ENCODE data around the gene CORIN.
"Not testable (repeated sequence)": the region's sequence is repeated elsewhere in the genome, so short reads cannot be mapped to it uniquely, and the experiment has no call there.

Gene CORIN

DNA sequence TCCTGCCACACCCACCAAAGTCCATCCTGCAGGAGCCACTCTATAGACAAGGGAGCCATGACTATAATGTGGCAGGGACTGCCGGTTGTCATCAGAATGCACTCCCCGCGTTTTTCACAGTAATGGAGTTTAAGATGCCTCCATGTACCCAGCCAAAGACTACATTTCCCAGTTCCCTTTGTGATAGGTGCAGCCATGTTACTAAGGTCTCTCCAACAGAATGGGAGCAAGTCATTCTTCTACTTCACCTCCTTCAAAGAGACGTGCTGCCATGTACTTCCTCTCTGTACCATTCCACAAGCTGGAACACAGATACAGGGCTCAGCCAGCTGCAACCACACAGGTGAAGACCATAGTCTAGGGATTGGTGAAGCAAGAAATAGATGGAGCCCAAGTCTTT, 126.7 kb downstream of the CORIN start (continued):
- TF ChIP-seq, protein P1, sequence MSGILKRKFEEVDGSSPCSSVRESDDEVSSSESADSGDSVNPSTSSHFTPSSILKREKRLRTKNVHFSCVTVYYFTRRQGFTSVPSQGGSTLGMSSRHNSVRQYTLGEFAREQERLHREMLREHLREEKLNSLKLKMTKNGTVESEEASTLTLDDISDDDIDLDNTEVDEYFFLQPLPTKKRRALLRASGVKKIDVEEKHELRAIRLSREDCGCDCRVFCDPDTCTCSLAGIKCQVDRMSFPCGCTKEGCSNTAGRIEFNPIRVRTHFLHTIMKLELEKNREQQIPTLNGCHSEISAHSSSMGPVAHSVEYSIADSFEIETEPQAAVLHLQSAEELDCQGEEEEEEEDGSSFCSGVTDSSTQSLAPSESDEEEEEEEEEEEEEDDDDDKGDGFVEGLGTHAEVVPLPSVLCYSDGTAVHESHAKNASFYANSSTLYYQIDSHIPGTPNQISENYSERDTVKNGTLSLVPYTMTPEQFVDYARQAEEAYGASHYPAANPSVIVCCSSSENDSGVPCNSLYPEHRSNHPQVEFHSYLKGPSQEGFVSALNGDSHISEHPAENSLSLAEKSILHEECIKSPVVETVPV (CRISPR knock-in tag; IDR thresholded peaks at IDR 0.05) = no peak
- no peak for TF ChIP-seq ZNF70 (CRISPR knock-in tag; IDR thresholded peaks at IDR 0.05)
- TF ChIP-seq, protein P2, sequence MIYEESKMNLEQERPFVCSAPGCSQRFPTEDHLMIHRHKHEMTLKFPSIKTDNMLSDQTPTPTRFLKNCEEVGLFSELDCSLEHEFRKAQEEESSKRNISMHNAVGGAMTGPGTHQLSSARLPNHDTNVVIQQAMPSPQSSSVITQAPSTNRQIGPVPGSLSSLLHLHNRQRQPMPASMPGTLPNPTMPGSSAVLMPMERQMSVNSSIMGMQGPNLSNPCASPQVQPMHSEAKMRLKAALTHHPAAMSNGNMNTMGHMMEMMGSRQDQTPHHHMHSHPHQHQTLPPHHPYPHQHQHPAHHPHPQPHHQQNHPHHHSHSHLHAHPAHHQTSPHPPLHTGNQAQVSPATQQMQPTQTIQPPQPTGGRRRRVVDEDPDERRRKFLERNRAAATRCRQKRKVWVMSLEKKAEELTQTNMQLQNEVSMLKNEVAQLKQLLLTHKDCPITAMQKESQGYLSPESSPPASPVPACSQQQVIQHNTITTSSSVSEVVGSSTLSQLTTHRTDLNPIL (CRISPR knock-in tag; IDR thresholded peaks at IDR 0.05; ENCODE audit: low read depth) = no peak
- TF ChIP-seq RARB (CRISPR knock-in tag; IDR thresholded peaks at IDR 0.05) = no peak
- TF ChIP-seq ARNTL (CRISPR knock-in tag; IDR thresholded peaks at IDR 0.05; ENCODE audit: borderline replicate concordance, low read depth) = no peak

DNA sequence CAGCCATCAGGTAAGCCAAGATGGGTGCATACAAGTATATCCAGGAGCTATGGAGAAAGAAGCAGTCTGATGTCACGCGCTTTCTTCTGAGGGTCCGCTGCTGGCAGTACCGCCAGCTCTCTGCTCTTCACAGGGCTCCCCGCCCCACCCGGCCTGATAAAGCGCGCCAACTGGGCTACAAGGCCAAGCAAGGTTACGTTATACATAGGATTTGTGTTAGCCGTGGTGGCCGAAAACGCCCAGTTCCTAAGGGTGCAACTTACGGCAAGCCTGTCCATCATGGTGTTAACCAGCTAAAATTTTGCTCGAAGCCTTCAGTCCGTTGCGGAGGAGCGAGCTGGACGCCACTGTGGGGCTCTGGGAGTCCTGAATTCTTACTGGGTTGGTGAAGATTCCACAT, 131.5 kb downstream of the CORIN start:
- ATAC-seq = not testable (repeated sequence)

DNA sequence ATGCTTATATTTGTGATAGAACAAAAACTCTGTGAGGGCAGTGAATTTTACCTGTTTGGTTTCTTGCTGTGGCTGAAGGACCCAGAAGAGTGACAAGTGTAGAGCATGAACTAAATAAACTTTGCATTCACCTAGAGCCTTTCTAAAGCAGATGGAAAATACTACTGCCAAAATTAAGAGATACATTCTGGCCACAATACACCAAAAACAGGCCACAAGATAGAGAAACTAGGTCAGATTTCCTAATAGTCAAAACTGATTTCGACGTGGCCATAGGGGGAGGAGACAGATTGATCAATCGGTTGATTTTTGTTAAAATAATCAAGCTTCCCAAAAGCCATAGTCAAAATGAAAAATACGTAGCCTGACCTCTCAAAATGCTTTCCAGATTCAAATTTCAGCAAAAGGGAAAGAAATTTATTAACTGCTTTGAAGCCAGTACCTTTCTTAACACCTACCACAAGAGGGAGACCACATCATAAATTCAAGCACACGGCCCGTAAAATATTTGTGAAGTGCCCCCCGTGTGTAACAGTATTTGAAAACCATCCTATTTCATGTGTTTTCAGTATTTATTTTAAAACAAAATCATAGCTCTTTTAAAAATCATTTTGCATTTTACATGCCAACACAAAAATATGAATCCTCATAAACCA, 132.4 kb downstream of the CORIN start:
- ATAC-seq = peak; percentile 55; the same call in 2 of the 3 replicates
- TF ChIP-seq, protein P3, sequence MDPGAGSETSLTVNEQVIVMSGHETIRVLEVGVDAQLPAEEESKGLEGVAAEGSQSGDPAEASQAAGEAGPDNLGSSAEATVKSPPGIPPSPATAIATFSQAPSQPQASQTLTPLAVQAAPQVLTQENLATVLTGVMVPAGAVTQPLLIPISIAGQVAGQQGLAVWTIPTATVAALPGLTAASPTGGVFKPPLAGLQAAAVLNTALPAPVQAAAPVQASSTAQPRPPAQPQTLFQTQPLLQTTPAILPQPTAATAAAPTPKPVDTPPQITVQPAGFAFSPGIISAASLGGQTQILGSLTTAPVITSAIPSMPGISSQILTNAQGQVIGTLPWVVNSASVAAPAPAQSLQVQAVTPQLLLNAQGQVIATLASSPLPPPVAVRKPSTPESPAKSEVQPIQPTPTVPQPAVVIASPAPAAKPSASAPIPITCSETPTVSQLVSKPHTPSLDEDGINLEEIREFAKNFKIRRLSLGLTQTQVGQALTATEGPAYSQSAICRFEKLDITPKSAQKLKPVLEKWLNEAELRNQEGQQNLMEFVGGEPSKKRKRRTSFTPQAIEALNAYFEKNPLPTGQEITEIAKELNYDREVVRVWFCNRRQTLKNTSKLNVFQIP (CRISPR knock-in tag; IDR thresholded peaks at IDR 0.05; ENCODE audit: borderline replicate concordance, low read depth) = no peak
- TF ChIP-seq ARNTL (CRISPR knock-in tag; IDR thresholded peaks at IDR 0.05; ENCODE audit: borderline replicate concordance, low read depth) = no peak
- TF ChIP-seq ZNF8 (CRISPR knock-in tag; IDR thresholded peaks at IDR 0.05) = no peak
- TF ChIP-seq, protein P1 (CRISPR knock-in tag; IDR thresholded peaks at IDR 0.05) = no peak
- TF ChIP-seq, protein P4, sequence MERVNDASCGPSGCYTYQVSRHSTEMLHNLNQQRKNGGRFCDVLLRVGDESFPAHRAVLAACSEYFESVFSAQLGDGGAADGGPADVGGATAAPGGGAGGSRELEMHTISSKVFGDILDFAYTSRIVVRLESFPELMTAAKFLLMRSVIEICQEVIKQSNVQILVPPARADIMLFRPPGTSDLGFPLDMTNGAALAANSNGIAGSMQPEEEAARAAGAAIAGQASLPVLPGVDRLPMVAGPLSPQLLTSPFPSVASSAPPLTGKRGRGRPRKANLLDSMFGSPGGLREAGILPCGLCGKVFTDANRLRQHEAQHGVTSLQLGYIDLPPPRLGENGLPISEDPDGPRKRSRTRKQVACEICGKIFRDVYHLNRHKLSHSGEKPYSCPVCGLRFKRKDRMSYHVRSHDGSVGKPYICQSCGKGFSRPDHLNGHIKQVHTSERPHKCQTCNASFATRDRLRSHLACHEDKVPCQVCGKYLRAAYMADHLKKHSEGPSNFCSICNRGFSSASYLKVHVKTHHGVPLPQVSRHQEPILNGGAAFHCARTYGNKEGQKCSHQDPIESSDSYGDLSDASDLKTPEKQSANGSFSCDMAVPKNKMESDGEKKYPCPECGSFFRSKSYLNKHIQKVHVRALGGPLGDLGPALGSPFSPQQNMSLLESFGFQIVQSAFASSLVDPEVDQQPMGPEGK (CRISPR knock-in tag; IDR thresholded peaks at IDR 0.05; ENCODE audit: borderline replicate concordance) = no peak
- TF ChIP-seq, protein P2 (CRISPR knock-in tag; IDR thresholded peaks at IDR 0.05; ENCODE audit: low read depth) = no peak
- no peak for TF ChIP-seq SNAI2 (CRISPR knock-in tag; IDR thresholded peaks at IDR 0.05)
- TF ChIP-seq ZNF565 (CRISPR knock-in tag; conservative IDR thresholded peaks at IDR 0.05; ENCODE audit: low read depth) = no peak

DNA sequence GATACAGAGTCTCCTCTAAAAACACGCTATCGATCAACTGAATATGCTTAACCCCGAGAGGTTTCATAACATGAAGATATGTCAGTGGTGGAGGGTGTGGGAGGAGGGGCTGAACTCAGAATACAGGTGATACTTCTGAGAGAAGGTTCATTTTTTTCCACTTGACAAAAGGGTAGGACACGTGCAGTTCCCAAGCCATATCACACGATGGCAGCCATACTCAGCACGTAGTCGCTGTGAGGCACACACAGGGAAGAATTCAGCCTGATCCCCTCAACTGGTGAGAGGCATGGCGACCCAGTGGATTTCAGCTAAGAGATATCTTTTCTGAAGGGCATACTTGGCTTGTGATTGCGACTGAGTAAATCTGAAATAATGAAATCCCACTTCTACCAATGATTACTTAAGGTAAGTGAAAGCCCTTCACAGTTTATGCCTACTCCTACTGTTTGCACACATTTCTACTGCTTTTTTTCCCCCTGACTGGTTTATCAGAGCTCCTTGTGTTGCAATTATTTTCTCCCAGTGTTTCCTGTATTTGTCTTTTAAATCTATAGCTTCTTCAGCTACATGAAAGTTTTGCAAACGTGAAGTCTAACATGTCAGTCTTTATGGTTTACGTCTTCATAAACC, 133.1 kb downstream of the CORIN start:
- peak; percentile 82 for ATAC-seq
- TF ChIP-seq PPARA (CRISPR knock-in tag; IDR thresholded peaks at IDR 0.05; ENCODE audit: borderline replicate concordance) (no peak), CSDC2 (CRISPR knock-in tag; IDR thresholded peaks at IDR 0.05) (no peak), ZNF8 (CRISPR knock-in tag; IDR thresholded peaks at IDR 0.05) (no peak), TOX (CRISPR knock-in tag; IDR thresholded peaks at IDR 0.05; ENCODE audit: borderline replicate concordance) (no peak), ZC3H10 (CRISPR knock-in tag; IDR thresholded peaks at IDR 0.05) (no peak)
- TF ChIP-seq, protein P1 (CRISPR knock-in tag; IDR thresholded peaks at IDR 0.05) = no peak
- TF ChIP-seq, protein P5, sequence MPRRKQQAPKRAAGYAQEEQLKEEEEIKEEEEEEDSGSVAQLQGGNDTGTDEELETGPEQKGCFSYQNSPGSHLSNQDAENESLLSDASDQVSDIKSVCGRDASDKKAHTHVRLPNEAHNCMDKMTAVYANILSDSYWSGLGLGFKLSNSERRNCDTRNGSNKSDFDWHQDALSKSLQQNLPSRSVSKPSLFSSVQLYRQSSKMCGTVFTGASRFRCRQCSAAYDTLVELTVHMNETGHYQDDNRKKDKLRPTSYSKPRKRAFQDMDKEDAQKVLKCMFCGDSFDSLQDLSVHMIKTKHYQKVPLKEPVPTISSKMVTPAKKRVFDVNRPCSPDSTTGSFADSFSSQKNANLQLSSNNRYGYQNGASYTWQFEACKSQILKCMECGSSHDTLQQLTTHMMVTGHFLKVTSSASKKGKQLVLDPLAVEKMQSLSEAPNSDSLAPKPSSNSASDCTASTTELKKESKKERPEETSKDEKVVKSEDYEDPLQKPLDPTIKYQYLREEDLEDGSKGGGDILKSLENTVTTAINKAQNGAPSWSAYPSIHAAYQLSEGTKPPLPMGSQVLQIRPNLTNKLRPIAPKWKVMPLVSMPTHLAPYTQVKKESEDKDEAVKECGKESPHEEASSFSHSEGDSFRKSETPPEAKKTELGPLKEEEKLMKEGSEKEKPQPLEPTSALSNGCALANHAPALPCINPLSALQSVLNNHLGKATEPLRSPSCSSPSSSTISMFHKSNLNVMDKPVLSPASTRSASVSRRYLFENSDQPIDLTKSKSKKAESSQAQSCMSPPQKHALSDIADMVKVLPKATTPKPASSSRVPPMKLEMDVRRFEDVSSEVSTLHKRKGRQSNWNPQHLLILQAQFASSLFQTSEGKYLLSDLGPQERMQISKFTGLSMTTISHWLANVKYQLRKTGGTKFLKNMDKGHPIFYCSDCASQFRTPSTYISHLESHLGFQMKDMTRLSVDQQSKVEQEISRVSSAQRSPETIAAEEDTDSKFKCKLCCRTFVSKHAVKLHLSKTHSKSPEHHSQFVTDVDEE (CRISPR knock-in tag; IDR thresholded peaks at IDR 0.05) = no peak

Measured in SK-N-SH treated with all-trans-retinoic acid at 6 μM for 48 hours (cell line).